HEK293 (cell line): ENCODE data around the gene AEBP1.

ENCODE experiments used
- CTCF ChIP-seq: fragments of 450-650 bp; formaldehyde crosslinking; IDR thresholded peaks from 2 replicates; pipeline ENCODE4 v1.5.1; 2016; ENCODE audit warnings: missing biosample characterization, missing genetic modification characterization
- MYNN ChIP-seq: fragments of 450-650 bp; formaldehyde crosslinking; IDR thresholded peaks from 2 replicates; pipeline ENCODE4 v1.5.1; 2016; ENCODE audit warnings: missing biosample characterization, missing genetic modification characterization, borderline replicate concordance
- ZBTB1 ChIP-seq: fragments of 450-650 bp; formaldehyde crosslinking; IDR thresholded peaks from 2 replicates; pipeline ENCODE4 v1.5.1; 2016; ENCODE audit warnings: missing biosample characterization, missing genetic modification characterization
- ZBTB17 ChIP-seq: fragments of 450-650 bp; formaldehyde crosslinking; IDR thresholded peaks from 2 replicates; pipeline ENCODE4 v1.5.1; 2016; ENCODE audit warnings: missing biosample characterization, missing genetic modification characterization
- ZNF274 ChIP-seq, 2 experiments: fragments of 200-500 bp in 1 of 2; fragments of 450-650 bp in 1 of 2; sonication (Bioruptor generic) in 1 of 2; formaldehyde crosslinking in 1 of 2; IDR thresholded peaks; 2 replicates each; pipeline versions ENCODE4 v1.5.1 to v1.6.1; 2014 to 2016; ENCODE audit warnings: borderline replicate concordance in 1 of 2, inconsistent platforms in 1 of 2, low read length in 1 of 2, missing biosample characterization in 1 of 2, missing genetic modification characterization in 1 of 2
- ZNF335 ChIP-seq: fragments of 450-650 bp; formaldehyde crosslinking; conservative IDR thresholded peaks from 2 replicates; pipeline ENCODE4 v1.5.1; 2016; ENCODE audit warnings: missing biosample characterization, missing genetic modification characterization
- ZNF544 ChIP-seq: fragments of 450-650 bp; formaldehyde crosslinking; IDR thresholded peaks from 2 replicates; pipeline ENCODE4 v1.5.0; 2017; ENCODE audit warnings: missing biosample characterization, missing genetic modification characterization
- TF ChIP-seq, protein P1 (sequence below): fragments of 450-650 bp; formaldehyde crosslinking; IDR thresholded peaks from 2 replicates; pipeline ENCODE4 v1.5.1; 2016; ENCODE audit warnings: missing biosample characterization, missing genetic modification characterization

DNA sequence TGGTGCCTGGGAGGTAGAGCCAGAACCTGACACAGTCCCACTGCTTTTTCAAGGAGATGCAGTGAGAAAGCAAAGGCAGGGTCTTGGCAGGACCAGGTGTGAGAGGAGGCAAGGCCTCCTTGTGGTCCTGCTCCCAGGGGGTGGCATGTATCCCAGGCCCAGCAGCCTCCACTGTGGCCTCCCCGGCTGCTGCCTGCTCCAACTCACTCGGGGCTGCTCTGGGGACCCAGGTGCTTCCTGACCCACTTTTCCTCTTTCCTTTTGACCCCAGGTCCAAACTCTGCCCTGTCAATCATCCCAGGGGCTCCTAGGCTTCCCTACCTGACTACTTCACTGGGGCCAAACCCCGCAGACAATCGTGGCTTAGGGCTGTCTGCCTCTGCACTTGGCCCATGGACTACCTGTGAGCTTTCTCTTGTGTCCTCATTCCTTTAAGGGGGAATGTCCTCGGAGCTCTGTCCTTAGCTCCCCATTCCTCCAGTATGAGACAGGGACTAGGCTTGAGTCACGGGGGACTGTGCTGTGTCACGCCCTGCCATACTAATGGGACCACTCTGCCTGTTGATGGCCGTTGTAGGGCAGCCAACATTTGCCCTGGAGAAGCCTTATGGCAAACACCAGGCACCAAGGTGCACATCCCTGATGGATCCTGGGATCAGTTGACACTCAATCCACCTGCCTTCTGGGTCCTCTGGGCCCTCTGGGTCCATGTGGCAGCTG, 1.1 kb upstream of the AEBP1 start:
- TF ChIP-seq CTCF (tag by site-specific recombination) = no peak
- TF ChIP-seq ZNF335 (tag by site-specific recombination) = no peak
- TF ChIP-seq ZNF274 (IDR thresholded peaks at IDR 0.05; ENCODE audit: low read length) = no peak
- no peak for TF ChIP-seq ZNF274 (tag by site-specific recombination; IDR thresholded peaks at IDR 0.05; ENCODE audit: borderline replicate concordance)
- TF ChIP-seq MYNN = no peak
- TF ChIP-seq ZBTB1 (tag by site-specific recombination) = no peak
- no peak for TF ChIP-seq ZNF544 (tag by site-specific recombination)
- TF ChIP-seq, protein P1, sequence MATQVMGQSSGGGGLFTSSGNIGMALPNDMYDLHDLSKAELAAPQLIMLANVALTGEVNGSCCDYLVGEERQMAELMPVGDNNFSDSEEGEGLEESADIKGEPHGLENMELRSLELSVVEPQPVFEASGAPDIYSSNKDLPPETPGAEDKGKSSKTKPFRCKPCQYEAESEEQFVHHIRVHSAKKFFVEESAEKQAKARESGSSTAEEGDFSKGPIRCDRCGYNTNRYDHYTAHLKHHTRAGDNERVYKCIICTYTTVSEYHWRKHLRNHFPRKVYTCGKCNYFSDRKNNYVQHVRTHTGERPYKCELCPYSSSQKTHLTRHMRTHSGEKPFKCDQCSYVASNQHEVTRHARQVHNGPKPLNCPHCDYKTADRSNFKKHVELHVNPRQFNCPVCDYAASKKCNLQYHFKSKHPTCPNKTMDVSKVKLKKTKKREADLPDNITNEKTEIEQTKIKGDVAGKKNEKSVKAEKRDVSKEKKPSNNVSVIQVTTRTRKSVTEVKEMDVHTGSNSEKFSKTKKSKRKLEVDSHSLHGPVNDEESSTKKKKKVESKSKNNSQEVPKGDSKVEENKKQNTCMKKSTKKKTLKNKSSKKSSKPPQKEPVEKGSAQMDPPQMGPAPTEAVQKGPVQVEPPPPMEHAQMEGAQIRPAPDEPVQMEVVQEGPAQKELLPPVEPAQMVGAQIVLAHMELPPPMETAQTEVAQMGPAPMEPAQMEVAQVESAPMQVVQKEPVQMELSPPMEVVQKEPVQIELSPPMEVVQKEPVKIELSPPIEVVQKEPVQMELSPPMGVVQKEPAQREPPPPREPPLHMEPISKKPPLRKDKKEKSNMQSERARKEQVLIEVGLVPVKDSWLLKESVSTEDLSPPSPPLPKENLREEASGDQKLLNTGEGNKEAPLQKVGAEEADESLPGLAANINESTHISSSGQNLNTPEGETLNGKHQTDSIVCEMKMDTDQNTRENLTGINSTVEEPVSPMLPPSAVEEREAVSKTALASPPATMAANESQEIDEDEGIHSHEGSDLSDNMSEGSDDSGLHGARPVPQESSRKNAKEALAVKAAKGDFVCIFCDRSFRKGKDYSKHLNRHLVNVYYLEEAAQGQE (tag by site-specific recombination) = no peak
- TF ChIP-seq ZBTB17 = no peak
